HG03460 (cell line): ENCODE measurements around the gene MUL1.
"Not testable (repeated sequence)": the region's sequence is repeated elsewhere in the genome, so short reads cannot be mapped to it uniquely, and the experiment has no call there.

ENCODE experiments used
- ATAC-seq: cut with Tn5 transposase; IDR thresholded peaks from one replicate; pipeline ENCODE4 v1.9.1; 2021; ENCODE audit not compliant: unreplicated experiment

Gene MUL1

GRCh38 chr1:20507564-20508410 lies at the start of gene MUL1:
MUL1 (minus strand) TSS chr1:20508151; CDS start chr1:20508024, 127 bp downstream.
- peak; percentile 89 for ATAC-seq

GRCh38 chr1:20555758-20556120 lies 47.8 kb upstream of the MUL1 start:
- no peak for ATAC-seq

- ATAC-seq: no peak
Measured at GRCh38 chr1:20555025-20555757, 47.2 kb upstream of the MUL1 start.

GRCh38 chr1:20552728-20553445 lies 44.9 kb upstream of the MUL1 start:
- no peak for ATAC-seq

GRCh38 chr1:20551945-20552727 lies 44.2 kb upstream of the MUL1 start, which contains the start of gene FAM43B:
FAM43B (plus strand) TSS chr1:20552573; CDS start chr1:20552974, 401 bp downstream.
- no peak for ATAC-seq

GRCh38 chr1:20551161-20551560 lies 43.2 kb upstream of the MUL1 start:
- no peak for ATAC-seq

GRCh38 chr1:20546637-20547036 lies 38.7 kb upstream of the MUL1 start:
- ATAC-seq: no peak

GRCh38 chr1:20540281-20540680 lies 32.3 kb upstream of the MUL1 start:
- no peak for ATAC-seq

- ATAC-seq: no peak
Measured at GRCh38 chr1:20538760-20539551, 31.0 kb upstream of the MUL1 start.

- no peak for ATAC-seq
Measured at GRCh38 chr1:20538227-20538626, 30.3 kb upstream of the MUL1 start.

GRCh38 chr1:20534659-20535417 lies 26.9 kb upstream of the MUL1 start:
- ATAC-seq: no peak

- no peak for ATAC-seq
Measured at GRCh38 chr1:20533635-20534034, 25.7 kb upstream of the MUL1 start.

GRCh38 chr1:20530901-20531300 lies 22.9 kb upstream of the MUL1 start:
- ATAC-seq: no peak

- no peak for ATAC-seq
Measured at GRCh38 chr1:20530306-20530705, 22.4 kb upstream of the MUL1 start.

- ATAC-seq: no peak
Measured at GRCh38 chr1:20528221-20528620, 20.3 kb upstream of the MUL1 start.

- no peak for ATAC-seq
Measured at GRCh38 chr1:20526267-20526666, 18.3 kb upstream of the MUL1 start.

- no peak for ATAC-seq
Measured at GRCh38 chr1:20521960-20522861, 14.3 kb upstream of the MUL1 start.

- ATAC-seq: not testable (repeated sequence)
Measured at GRCh38 chr1:20519609-20520262, 11.8 kb upstream of the MUL1 start.
